Sigmoid colon (tissue), 4 donors: ENCODE results near the gene COL5A1.

Experiments
- POLR2AphosphoS5 ChIP-seq, 4 donors: sonication (generic); formaldehyde crosslinking; IDR thresholded peaks; one replicate each; pipeline ENCODE4 v1.6.1; 2017; ENCODE audit warnings: antibody characterized with exemption in 4 of 4
- TF ChIP-seq, protein P1 (sequence below), 4 experiments: fragments of 450-650 bp in 3 of 4; fragments of 200-600 bp in 1 of 4; IDR thresholded peaks; one replicate each; pipeline ENCODE4 v1.5.1; 2016 to 2019; ENCODE audit warnings: antibody characterized with exemption in 4 of 4, mild to moderate bottlenecking in 3 of 4, moderate library complexity in 2 of 4

GRCh38 chr9:134877541-134877940 lies 235.9 kb downstream of the COL5A1 start:
- TF ChIP-seq, protein P1, sequence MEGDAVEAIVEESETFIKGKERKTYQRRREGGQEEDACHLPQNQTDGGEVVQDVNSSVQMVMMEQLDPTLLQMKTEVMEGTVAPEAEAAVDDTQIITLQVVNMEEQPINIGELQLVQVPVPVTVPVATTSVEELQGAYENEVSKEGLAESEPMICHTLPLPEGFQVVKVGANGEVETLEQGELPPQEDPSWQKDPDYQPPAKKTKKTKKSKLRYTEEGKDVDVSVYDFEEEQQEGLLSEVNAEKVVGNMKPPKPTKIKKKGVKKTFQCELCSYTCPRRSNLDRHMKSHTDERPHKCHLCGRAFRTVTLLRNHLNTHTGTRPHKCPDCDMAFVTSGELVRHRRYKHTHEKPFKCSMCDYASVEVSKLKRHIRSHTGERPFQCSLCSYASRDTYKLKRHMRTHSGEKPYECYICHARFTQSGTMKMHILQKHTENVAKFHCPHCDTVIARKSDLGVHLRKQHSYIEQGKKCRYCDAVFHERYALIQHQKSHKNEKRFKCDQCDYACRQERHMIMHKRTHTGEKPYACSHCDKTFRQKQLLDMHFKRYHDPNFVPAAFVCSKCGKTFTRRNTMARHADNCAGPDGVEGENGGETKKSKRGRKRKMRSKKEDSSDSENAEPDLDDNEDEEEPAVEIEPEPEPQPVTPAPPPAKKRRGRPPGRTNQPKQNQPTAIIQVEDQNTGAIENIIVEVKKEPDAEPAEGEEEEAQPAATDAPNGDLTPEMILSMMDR (IDR thresholded peaks at IDR 0.05), result no peak
- no peak for TF ChIP-seq POLR2AphosphoS5 (IDR thresholded peaks at IDR 0.05)
